GM18520 (cell line): Measurements from ENCODE around the gene DYNC1I1.

Experiments used
- ATAC-seq: cut with Tn5 transposase; IDR thresholded peaks from one replicate; pipeline ENCODE4 v1.9.1; 2021; ENCODE audit not compliant: unreplicated experiment

The DYNC1I1 gene

DNA sequence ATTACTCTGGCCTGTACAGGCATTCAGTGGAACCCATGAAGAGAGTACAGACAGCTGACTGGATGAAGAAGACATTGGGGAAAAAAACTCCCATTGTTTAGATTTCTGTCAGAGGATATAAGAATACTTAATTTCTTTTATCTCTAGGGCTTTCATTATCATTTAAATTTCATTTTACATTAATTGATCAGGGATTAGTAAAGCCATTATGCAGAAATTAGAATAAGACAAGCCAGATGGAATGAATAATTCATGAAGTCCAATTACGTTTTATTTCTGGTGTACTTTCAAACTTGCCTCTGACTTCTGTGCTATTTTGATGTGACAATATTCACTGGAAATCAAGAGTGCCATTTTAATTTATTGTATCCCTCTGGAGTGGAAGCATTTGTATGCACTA, 302.5 kb downstream of the DYNC1I1 start:
- no peak for ATAC-seq

DNA sequence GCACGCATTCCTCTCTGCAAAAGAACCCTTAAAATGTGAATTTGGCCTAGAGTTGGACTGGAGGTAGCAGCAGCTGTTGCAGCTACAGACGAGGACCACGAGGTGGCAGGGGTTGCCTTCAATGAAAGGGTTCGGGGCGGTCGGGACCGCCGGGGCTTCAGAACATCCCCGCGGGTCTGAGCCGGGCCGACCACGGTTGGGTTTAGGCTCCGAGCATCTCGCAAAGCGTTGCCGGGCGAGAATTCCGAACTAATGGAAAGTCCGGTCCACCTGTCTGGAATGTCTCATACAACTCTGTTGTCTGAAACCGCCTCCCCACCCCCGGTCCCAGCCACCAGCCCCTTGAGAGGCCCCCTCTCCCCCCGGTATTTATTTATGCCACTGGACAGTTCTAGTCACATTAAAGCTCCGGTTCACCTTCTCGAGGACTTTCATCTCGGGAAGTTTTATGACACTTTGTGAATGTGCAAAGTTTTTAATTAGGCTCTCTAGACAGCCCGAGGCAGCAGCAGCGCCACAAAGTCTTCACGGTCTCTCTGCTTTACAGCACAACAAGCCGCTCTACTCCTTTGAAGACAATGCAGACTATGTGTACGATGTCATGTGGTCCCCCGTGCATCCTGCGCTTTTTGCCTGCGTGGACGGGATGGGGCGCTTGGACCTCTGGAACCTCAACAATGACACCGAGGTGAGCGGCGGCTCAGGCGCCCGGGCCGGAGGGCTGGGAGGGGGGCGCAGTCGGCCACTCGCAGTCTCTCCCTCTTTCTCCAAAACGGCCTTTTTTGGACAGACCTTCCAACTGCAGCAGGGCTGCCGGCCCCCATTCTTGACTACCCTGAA, 303.4 kb downstream of the DYNC1I1 start:
- ATAC-seq: peak; percentile 60

- no peak for ATAC-seq
Observed at GRCh38 chr7:96076350-96076707, 304.0 kb downstream of the DYNC1I1 start.

- no peak for ATAC-seq
Observed at GRCh38 chr7:96080027-96080426, 307.7 kb downstream of the DYNC1I1 start.

DNA sequence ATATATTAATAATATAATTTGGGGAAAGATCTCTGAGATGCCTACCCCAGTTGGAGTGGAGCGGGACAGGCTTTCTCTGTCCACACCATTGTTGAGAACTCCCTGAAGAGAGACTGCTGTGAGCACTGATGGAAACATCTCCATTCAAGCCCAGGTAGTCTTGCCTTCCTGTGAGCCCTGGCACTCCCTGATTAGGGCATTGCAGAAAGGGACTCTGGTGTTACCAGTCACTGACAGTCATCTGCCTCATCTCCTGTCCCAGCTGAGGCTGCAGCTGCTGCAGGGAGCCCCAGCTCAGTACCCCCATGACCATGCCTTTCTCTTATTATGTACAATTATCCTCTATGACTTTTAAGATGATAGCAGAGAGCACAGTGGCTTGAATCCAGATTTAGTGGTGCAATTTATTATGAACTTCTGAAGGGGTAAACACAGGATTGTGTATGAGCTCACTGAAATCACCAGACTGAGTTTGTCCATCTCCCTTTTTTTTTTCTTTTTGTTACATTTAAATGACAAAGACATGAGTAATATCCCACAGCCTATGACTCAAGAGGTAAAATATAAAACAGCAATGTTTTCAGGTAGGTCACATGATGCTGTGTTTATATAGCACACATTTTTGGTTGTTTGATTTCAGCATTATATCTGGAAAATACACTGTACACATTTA, 312.7 kb downstream of the DYNC1I1 start:
- no peak for ATAC-seq

DNA sequence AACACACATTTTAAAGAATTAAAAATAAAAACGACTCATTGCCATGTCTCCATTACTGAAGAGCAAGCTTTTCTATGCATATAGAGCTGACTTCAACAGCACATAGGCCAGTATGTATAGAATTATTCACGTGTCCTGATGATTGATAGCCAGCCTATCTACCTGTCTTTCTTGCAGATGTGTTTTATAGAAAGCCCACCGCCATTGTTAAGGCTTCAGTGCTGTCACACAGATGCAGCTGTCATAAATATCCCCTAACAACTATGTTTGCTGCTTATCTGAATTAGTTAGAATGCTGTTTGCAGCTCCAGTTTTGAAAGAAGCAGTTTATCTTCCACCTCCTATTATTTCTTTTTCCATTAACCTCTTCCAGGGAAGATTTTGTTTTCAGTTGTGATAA, 313.6 kb downstream of the DYNC1I1 start:
- ATAC-seq: no peak

DNA sequence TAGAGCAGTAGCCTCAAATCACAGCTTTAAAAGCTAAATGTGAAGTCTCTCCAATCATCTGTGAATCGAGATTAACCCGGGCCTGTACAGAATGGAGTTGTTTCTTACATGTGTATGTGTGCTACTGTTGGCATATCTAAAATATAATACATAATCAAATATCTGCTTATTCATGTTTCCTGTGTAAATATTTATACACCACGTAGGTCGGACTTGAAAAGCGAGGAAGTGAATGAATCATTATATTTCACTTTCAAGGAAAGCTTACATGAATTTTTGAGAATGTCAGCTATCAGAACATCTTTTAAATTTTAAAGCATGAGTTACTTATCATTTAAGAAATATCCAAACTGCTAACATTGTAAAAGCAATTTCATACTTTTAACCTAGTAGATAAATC, 316.2 kb downstream of the DYNC1I1 start:
- ATAC-seq: no peak

DNA sequence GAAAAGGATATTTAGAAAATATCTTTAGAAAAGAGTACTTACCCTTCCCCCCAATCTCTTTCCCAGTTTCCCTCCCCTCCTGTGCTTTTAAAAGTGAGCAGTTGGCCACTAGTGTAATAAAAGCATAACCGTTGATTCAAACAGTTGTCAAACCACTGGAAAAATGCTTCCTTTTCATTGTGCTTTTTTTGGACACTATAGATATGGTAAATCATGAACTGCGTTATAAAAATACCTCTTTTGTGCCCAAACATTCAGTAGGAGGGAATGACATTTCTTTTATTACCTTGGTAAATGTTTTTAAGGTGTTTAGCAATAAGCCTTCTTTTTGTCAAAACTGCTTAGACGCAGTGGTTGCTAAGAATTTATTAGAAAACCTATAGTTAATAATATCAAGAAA, 317.2 kb downstream of the DYNC1I1 start:
- no peak for ATAC-seq

DNA sequence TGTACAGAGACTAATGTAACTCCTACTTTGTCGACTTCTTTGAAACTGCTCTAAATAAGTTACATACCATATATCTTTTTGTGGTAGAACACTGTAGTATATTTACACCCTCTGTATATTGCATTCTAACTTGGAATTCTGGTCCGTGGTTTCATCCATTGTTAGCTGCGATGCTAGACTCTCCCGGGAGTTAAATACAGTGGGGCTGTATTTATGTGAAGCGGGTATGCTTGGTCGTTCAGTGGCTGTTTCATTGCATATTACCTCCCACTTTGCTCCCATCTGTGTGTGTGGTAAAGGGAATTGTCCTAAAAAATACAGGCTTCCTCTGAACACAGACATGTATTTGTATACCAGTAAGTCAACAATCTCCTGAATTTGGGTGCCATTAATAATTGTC, 318.4 kb downstream of the DYNC1I1 start:
- ATAC-seq: no peak

GRCh38 chr7:96093435-96093834, 321.1 kb downstream of the DYNC1I1 start:
- ATAC-seq: no peak

- no peak for ATAC-seq
Observed at GRCh38 chr7:96097835-96098234, 325.5 kb downstream of the DYNC1I1 start.

DNA sequence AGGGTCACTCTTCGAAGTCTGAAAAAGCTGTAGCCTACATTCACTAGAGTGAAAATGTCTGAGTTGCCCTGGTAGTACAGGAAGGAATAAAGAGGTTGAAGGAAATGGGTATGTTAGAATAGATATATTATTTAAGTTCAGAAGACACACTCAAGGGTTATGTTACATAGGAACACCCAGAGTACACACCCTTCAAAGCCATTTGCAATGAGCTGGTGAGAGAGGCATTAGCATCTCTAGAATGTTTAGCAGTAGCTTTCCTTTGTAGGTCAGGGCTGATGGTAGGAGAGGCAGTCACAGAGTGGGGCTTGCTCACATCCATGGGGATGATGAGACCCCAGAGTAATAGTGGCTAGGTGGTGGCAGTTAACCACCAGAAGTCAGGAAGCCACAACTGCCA, 328.4 kb downstream of the DYNC1I1 start:
- no peak for ATAC-seq

DNA sequence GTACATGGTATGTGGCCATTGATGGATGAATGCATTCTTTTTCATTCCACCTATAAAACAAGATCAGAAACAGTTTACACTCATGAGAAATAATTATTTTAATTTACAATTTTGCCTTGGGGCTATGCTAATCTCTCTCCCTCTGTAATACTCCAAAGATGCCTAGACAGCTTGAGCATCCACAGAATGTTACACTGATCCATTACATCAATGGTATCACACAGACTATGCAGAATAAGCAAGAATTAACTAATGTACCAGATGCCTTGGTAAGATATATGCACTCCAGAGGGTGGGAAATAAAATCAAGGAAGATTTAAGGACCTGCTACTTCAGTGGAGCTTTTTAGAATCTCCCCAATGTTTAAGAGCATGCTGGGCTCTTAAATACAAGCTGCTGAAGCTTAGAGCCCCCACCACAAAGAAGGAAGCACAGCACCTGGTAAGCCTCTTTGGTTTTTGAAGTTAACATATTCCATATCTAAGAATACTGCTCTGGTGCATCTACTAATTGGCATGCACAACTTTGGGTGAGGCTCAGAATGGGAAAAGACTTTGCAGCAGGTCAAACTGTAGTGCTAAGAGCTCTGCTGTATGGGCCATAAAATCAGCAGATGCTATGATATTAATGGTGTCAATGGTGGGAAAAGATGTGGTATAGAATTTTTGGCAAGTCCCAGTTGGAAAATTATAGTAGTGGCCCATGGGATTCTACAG, 329.9 kb downstream of the DYNC1I1 start:
- no peak for ATAC-seq

DNA sequence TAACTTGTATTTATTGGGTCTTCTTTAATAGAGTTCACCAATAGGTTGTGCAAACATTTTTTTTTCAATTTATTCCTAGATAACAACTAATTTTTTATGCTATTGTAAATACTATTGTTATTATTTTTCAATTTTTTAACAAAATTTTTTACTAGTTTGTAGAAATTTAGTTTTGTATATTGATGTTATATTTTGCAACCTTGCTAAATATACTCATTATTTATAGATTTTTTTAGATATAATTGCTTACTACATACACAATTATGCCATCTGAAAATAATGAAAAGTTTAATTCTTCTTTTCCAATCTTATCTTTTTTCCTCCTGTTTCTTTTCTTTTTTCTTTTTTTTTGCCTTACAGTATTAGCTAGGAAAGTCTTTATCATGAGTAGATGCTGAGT, 332.6 kb downstream of the DYNC1I1 start:
- ATAC-seq: no peak

DNA sequence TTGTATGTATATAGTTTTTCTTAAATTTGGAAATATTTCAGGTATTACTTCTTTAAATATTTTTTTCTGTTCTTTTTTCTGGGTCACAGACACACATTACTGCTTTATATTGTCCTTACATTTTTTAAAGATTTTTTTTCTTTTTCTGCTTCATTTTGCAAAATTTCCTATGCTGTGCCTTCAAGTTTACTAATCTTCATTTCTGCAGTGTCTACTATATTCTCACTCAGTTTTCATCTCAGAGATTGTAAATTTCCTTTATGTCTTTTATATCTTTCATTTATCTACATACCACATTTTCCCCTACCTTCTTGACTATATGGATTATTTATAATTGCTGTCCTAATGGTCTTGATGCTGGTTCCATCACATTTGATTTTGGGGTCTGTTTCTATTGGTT, 339.1 kb downstream of the DYNC1I1 start:
- ATAC-seq: no peak

DNA sequence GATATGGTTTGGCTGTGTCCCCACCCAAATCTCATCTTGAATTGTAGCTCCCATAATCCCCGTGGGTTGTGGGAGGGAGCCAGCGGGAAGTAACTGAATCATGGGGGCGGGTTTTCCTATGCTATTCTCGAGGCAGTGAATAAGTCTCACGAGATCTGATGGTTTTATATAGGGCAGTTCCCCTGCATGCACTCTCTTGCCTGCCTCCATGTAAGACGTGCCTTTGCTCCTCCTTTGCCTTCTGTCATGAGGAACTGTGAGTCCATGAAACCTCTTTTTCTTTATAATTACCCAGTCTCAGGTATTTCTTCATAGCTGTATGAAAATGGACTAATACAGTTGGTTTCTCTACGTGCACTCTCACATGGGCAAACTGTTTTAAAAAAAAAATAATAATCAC, 341.8 kb downstream of the DYNC1I1 start:
- no peak for ATAC-seq

DNA sequence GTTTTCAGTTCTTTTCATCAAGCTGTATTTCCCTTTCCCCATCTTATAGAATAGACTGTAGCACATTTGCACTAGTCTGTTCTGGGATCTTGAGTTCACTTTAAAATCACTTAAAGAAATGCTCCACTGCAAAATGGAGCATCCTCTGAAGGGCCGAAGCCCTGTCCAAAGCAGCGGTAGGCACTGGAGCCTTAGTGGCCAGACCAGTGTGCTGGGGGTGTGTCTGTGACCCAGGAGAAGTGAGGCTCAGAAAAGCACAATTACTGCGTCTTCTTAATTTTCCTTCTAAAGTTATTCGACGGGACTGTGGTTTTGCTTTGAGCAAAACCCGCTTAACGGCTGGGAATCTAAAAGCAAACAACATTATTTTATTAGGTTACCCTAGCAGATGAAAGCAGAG, 343.8 kb downstream of the DYNC1I1 start:
- no peak for ATAC-seq

- no peak for ATAC-seq
Observed at GRCh38 chr7:96118449-96119001, 346.2 kb downstream of the DYNC1I1 start.

DNA sequence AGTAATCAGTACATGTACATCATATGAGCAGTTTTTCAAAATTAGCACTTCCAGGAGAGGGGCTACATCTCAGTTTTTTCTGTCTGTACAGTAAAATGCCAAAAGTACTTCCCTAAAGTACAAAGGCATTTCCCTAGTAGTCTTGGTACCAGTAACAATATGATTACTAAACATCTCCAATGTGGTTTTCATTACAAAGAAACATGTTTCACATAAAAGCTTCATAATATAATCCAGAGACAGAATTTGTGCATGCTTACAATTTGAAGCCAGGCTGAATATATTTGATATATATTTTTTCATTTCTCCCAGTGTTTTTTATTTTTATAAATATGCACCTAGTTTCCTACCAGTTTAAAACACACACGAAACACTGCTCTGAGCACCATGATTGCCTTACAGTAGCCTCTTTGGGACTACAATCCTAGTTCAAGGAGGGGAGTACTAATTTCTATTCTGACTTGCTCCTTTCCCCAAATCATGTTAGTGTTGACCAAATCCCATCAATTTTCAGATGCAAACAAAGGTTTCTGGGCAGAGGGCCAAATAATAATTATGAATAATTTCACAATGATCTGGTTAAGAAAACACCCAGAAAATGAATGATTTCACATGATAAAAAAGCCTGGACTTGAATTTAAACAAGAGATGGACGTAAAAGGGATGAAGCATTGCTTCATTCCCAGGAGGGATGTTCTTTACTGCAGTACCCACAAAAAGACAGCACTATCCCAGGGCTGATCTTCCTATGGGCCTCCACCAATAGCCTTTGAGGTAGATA, 348.3 kb downstream of the DYNC1I1 start:
- no peak for ATAC-seq

DNA sequence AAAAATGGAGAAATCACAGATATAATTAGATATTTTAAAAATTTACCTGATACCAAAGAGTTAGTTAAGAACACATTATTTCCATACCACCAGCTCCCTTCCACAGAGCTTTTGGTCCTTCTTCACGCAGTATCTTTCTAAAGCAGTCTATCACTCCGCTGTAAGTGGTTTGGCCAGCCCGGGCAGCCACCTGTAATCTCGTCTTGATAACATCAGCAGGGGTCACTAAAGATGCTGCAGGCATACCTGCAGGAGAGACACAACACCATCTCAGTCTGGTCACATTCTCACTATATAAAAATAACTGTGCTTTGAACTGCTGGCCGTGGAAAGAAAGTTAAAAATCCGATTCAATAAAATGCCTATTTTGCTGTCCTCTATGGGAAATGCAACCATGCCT, 349.4 kb downstream of the DYNC1I1 start:
- ATAC-seq: no peak

DNA sequence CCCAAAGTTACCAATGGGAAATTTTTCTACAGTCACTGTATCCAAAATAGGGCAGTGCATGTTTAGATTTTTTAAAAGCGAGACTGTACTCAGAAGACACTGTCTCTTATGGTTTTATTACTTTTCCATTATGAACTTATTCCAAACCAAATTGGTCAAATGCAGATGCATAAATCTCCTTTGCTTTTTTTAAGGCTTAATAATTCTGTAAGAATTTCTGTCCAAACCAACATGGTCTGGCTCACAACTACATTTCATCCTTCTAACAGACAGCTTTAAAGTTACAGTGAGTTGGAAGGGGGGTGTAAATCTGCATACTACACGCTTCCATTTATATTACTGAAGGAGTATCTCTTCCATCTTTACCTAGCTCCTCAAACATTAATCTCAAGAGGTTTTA, 350.4 kb downstream of the DYNC1I1 start:
- ATAC-seq: no peak
